GM21381 (cell line): ENCODE measurements around the gene PREB.
"Not testable (repeated sequence)": the region's sequence is repeated elsewhere in the genome, so short reads cannot be mapped to it uniquely, and the experiment has no call there.

Experiments used
- ATAC-seq: cut with Tn5 transposase; IDR thresholded peaks from one replicate; pipeline ENCODE4 v1.9.1; 2021; ENCODE audit warnings: mild to moderate bottlenecking, moderate library complexity; ENCODE audit not compliant: unreplicated experiment

PREB gene

GRCh38 chr2:27133905-27134780, at the start of gene PREB:
PREB (minus strand) TSS chr2:27134636; CDS start chr2:27134421, 215 bp downstream.
- peak; percentile 88 for ATAC-seq

GRCh38 chr2:27184115-27184514, 49.7 kb upstream of the PREB start:
- no peak for ATAC-seq

DNA sequence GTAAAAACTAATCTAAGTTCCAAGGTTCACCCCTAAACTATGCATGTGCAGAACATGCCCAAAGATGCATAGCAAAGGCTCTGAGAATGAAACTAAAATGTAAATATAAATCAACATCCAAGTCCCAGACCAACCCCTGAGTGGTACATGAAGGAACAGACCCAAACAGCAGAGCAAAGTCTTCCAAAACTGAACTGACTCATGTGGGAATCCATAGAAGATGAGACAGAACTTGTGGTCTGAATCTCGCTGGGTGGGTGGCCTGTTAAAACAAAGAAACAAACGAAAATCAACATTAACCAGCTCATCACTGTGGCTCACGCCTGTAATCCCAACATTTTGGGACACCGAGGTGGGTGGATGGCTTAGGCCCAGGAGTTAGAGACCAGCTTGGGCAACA, 47.9 kb upstream of the PREB start:
- ATAC-seq = no peak

GRCh38 chr2:27179344-27180000, 45.0 kb upstream of the PREB start:
- no peak for ATAC-seq

DNA sequence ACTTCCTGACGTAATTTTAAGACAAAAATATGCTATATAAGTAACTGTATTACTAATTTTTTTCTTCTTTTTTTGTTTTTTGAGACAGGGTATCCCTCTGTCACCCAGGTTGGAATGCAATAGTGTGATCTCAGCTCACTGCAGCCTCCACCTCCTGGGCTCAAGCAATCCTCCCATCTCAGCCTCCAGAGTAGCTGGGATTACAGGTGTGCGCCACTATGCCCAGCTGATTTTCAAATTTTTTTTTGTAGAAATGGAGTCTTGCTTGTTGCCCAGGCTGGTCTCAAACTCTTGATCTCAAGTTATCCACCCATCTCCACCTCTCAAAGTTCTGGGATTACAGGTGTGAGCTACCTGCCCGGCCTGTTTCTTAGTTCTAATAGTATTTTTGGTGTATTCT, 44.0 kb upstream of the PREB start:
- ATAC-seq = no peak

- no peak for ATAC-seq
Observed at GRCh38 chr2:27177441-27178351, 43.3 kb upstream of the PREB start.

DNA sequence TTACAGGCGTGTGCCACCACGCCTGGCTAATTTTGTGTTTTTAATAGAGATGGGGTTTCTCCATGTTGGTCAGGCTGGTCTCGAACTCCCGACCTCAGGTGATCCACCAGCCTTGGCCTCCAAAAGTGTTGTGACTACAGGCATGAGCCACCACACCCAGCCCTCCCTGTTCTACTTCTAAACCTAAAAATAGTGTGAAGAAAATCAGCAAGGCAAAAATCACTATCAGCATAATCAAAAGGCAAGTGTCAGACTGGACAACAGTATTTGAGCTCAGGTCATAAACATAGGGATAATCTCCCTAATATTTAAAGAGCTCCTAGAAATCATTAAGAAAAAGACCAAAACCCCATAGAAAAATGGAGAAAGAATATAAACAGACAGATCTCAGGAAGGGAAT, 41.3 kb upstream of the PREB start:
- not testable (repeated sequence) for ATAC-seq

GRCh38 chr2:27175330-27175729, 40.9 kb upstream of the PREB start:
- no peak for ATAC-seq

- no peak for ATAC-seq
Observed at GRCh38 chr2:27174638-27175037, 40.2 kb upstream of the PREB start.

DNA sequence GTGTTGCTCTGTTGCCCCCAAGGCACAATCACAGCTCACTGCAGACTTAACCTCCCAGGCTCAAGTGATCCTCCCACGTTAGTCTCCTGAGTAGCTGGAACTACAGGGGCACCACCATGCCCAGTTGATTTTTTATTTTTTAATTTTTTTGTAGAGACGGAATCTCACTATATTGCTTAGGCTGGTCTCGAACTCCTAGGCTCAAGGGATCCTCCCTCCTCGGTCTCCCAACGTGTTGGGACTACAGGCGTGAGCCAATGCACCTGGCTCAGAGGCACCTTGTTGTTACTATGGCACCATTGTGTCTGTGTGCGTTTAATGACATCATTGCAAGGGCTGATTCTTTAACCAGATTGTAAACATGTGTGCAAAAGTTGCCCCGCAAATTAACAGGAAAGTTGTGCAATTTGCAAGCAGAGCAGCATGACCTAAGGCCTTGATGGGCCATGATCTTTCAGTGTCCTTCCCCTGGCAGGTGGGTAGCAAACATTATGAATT, 37.0 kb upstream of the PREB start:
- no peak for ATAC-seq

DNA sequence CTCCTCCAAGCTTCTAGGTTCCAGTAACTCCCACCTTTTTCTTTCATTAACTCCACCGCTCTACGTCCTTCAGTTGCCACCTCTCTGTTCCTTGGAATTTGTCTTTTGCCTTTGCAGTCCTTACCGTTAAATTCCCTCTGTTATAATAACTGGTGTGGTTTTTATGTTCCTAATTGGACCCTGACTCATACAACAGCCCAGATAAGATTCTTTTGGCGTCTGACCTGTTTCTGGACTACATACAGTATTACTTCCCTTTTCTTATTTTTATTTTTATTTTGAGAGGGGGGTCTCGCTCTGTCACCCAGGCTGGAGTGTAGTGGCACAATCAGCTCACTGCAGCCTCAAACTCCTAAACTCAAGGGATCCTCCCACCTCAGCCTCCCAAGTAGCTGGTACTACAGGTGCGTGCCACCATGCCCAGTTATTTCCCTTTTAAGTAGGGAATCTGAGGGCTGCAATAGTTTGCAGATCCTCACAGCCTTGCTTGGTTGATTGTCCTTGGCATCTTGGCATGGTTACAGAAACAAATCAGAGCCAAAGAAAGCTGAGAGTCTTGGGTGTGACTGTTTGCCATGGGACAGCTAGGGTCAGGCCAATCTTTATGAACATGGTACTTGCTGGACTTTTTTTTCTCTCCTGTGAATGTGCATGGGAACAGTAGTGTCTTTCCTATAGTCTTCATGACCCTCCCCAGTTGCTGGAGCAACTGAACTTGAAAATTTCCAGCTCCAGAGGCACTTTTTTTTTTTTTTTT, 36.3 kb upstream of the PREB start:
- no peak for ATAC-seq

DNA sequence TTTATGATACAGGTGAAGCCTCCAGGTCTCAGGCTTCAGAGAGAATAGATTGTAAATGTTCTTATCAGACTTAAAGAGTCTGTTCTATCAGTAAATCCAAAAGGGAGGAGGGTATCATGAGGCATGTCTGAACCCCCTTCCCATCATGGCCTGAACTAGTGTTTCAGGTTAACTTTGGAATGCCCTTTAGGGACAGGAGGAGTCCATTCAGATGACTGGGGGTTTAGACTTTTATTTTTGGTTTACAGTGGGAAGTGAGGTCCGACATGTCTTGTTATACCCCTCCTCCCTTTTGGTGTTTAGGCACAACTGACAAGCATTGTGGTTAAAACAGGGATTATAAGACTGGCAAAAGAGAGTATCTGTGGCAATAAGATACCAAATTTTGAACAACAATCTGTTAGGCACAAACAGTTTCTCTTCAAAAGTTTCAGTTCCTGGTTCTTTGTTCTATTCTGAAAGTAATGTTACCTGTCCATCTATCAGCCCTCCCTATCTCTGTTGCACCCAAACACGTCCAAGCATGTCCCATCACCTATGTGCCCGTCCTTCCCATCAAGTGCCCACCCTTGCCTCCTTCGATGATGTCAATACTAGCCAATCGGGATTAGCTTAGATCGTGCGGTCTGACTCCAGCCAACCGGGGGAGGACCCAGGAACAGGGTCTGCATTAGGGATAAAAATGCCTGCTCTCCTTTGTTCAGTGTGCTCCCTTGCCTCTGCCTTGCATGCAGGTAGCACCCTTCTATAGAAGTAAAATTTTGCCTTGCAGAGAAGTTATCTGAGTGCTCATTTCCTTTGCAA, 30.7 kb upstream of the PREB start:
- ATAC-seq = no peak

DNA sequence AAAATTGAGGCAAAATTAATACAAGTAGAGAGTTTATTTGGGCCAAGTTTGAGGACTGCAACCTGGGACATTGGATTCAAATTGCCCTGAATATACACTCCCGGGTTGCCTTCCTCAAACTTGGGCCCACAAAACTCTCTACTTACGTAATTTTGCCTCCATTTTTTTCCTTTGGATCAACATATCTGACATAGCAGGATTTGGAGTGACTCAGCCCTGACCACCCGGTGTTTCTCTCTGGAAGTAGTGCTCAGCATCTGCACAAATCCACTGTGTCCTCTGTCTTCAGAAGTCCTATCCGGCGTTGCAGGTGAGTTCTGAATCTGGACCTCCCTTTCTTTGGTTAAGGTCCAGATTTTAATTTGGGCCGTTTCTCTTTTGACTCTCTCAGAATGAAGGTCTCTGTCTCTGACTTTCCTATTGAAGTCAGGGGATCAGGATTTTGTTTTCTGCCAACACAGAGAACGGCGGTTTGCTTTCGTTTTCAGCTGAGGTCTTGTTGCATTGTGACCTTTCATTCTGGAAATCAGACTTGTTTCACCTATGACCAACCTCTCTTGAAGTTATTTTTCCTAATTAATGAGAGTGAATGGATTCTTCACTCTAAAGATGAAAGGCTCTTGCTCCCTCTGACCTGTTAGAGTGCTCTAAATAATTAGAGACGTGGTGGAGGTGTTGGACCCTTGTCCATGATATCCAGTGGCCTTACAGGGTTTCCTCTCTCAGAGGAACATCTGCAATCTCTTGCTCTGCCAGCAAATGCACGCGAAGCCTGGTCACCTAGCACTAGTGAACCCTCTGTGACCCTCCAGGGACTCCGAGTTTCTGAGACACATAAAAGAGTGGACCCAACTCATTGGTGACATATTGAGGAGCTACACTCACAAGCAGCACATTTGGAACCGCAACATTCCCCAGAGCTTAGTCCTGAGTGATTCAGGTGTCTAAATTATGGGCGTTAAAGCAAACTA, 28.0 kb upstream of the PREB start:
- ATAC-seq = no peak

DNA sequence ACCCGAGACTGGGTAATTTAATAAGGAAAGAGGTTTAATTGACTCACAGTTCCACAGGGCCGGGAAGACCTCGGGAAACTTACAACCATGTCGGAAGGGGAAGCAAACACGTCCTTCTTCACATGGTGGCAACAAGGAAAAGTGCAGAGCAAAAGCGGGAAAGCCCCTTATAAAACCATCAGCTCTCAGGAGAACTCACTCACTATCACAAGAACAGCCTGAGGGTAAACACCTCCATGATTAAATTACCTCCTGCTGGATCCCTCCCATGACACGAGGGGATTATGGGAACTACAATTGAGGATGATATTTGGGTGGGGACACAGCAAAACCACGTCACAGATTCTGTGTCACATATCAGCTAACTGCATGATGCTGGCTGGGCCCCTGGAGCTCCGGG, 25.8 kb upstream of the PREB start:
- ATAC-seq = no peak

- ATAC-seq = no peak
Observed at GRCh38 chr2:27159271-27159670, 24.8 kb upstream of the PREB start.

DNA sequence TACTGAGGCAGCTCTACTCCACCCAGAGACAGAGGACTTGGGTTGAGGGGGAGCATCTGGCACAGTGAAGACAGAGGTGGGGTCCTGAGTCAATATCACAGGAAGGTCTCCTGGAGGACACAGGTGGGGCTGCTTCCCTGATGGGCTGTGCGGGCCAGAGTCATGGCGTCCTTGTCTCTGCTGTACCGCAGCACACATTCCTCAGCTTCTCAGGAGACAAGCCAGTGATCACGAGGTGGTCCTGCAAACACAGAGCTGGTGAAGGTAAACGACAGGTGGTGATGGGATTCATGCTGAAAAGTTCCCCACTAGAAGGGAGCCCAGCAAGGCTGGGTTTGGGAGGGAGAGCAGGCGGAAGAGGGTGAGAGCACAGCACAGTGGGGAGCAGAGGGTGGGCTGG, 24.0 kb upstream of the PREB start:
- no peak for ATAC-seq

GRCh38 chr2:27155069-27155520, 20.7 kb upstream of the PREB start:
- no peak for ATAC-seq

DNA sequence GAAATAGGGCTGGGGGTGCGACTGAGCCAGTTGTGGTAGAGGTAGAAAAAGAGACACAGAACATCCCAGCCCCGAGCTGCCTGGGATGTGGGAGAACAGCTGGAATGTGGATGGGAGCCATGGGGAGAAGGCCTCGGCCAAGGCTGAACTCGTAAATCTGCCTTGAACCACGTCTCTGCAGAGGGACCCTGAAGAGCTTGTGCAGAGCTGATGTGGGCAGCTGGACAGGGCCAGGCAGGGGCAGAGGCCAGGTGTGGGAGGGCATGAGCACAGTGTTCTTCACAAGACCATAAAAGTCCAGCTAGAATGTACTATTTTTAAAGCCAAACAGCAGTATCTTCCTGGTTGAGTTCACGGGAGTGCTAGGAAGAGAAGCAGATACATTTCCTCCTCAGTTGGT, 20.1 kb upstream of the PREB start:
- no peak for ATAC-seq
